H9 (cell line): Measurements from ENCODE around the gene RPS15. TPM values are rescaled to one million over a fixed set of nuclear protein-coding genes. Genes with fewer than 3 reads are reported as not detected.
"Not testable (repeated sequence)": the region's sequence is repeated elsewhere in the genome, so short reads cannot be mapped to it uniquely, and the experiment has no call there.

Source experiments
- DNase-seq: peaks from one replicate; pipeline ENCODE4 v3.0.0-alpha.2; 2017
- H2AFZ ChIP-seq: one replicate; pipeline ENCODE4 v1.6.1; 2013; ENCODE audit warnings: mild to moderate bottlenecking, low read length, control low read depth, moderate library complexity
- H2AK5ac ChIP-seq: 2 replicates; pipeline ENCODE4 v1.6.1; 2013; ENCODE audit warnings: low read length, control low read depth, mixed read lengths; ENCODE audit not compliant: insufficient read length
- H2BK120ac ChIP-seq: one replicate; pipeline ENCODE4 v1.6.1; 2013; ENCODE audit warnings: low read depth, mild to moderate bottlenecking, low read length, control low read depth, inconsistent platforms; ENCODE audit not compliant: poor library complexity, severe bottlenecking
- H2BK12ac ChIP-seq: 2 replicates; pipeline ENCODE4 v1.6.1; 2013; ENCODE audit warnings: low read length, control low read depth, mixed read lengths, low read depth; ENCODE audit not compliant: insufficient read length
- H2BK15ac ChIP-seq: 2 replicates; pipeline ENCODE4 v1.6.1; 2013; ENCODE audit warnings: low read depth, low read length, control low read depth
- H2BK20ac ChIP-seq: one replicate; pipeline ENCODE4 v1.6.1; 2013; ENCODE audit warnings: low read depth, mild to moderate bottlenecking, low read length, control low read depth, inconsistent platforms; ENCODE audit not compliant: poor library complexity, severe bottlenecking
- H2BK5ac ChIP-seq: 2 replicates; pipeline ENCODE4 v1.6.1; 2013; ENCODE audit warnings: low read length, control low read depth, mixed read lengths; ENCODE audit not compliant: insufficient read length
- H3K14ac ChIP-seq: 2 replicates; pipeline ENCODE4 v1.6.1; 2013; ENCODE audit warnings: low read length, control low read depth; ENCODE audit not compliant: insufficient read depth
- H3K18ac ChIP-seq: 2 replicates; pipeline ENCODE4 v1.6.1; 2013; ENCODE audit warnings: low read depth, mild to moderate bottlenecking, mixed read lengths, low read length, control low read depth; ENCODE audit not compliant: insufficient read length
- H3K23ac ChIP-seq: 2 replicates; pipeline ENCODE4 v1.6.1; 2013; ENCODE audit warnings: low read length, control low read depth, mixed read lengths, low read depth; ENCODE audit not compliant: insufficient read length
- H3K23me2 ChIP-seq: 2 replicates; pipeline ENCODE4 v1.6.1; 2013; ENCODE audit warnings: low read depth, mild to moderate bottlenecking, mixed read lengths, low read length, control low read depth; ENCODE audit not compliant: insufficient read length, poor library complexity, severe bottlenecking
- H3K27ac ChIP-seq: 2 replicates; pipeline ENCODE4 v1.5.1; 2013; ENCODE audit warnings: low read length, control low read depth, mixed read lengths, low read depth; ENCODE audit not compliant: insufficient read length
- H3K27me3 ChIP-seq: 2 replicates; pipeline ENCODE4 v1.6.1; 2013; ENCODE audit warnings: low read length, control low read depth, inconsistent platforms; ENCODE audit not compliant: insufficient read depth
- H3K4ac ChIP-seq: 2 replicates; pipeline ENCODE4 v1.6.1; 2013; ENCODE audit warnings: low read depth, mild to moderate bottlenecking, control low read depth, inconsistent platforms, low read length, moderate library complexity
- H3K4me1 ChIP-seq: 2 replicates; pipeline ENCODE4 v1.6.1; 2013; ENCODE audit warnings: low read length, control low read depth, inconsistent platforms; ENCODE audit not compliant: insufficient read depth
- H3K4me2 ChIP-seq: 2 replicates; pipeline ENCODE4 v1.6.1; 2013; ENCODE audit warnings: low read length, control low read depth, mixed read lengths; ENCODE audit not compliant: insufficient read length, insufficient read depth
- H3K56ac ChIP-seq: 2 replicates; pipeline ENCODE4 v1.6.1; 2013; ENCODE audit warnings: low read depth, mild to moderate bottlenecking, mixed read lengths, low read length, control low read depth; ENCODE audit not compliant: insufficient read length
- H3K79me1 ChIP-seq: 2 replicates; pipeline ENCODE4 v1.6.1; 2013; ENCODE audit warnings: low read depth, mild to moderate bottlenecking, moderate library complexity, low read length, control low read depth, inconsistent platforms; ENCODE audit not compliant: insufficient read depth, poor library complexity, severe bottlenecking
- H3K79me2 ChIP-seq: 2 replicates; pipeline ENCODE4 v1.6.1; 2013; ENCODE audit warnings: low read length, control low read depth, inconsistent platforms; ENCODE audit not compliant: insufficient read depth
- H3K9ac ChIP-seq: 2 replicates; pipeline ENCODE4 v1.6.1; 2013; ENCODE audit warnings: low read length, control low read depth, mixed read lengths; ENCODE audit not compliant: insufficient read length; ENCODE audit errors: extremely low read depth
- H3K9me3 ChIP-seq: one replicate; pipeline ENCODE4 v1.6.1; 2013; ENCODE audit warnings: low read depth, low read length, inconsistent platforms; ENCODE audit not compliant: control insufficient read depth
- H3T11ph ChIP-seq: one replicate; pipeline ENCODE4 v1.6.1; 2013; ENCODE audit warnings: mild to moderate bottlenecking, low read length, control low read depth, inconsistent platforms
- H4K20me1 ChIP-seq: one replicate; pipeline ENCODE4 v1.6.1; 2013; ENCODE audit not compliant: control insufficient read depth, insufficient read length, insufficient read depth
- H4K5ac ChIP-seq: 2 replicates; pipeline ENCODE4 v1.6.1; 2013; ENCODE audit warnings: low read depth, mild to moderate bottlenecking, mixed read lengths, low read length, control low read depth; ENCODE audit not compliant: insufficient read length
- H4K8ac ChIP-seq: replicated peaks from 2 replicates; pipeline ENCODE4 v1.6.1; 2013; ENCODE audit warnings: low read length, control low read depth, mixed read lengths, low read depth; ENCODE audit not compliant: insufficient read length
- H4K91ac ChIP-seq: 2 replicates; pipeline ENCODE4 v1.6.1; 2013; ENCODE audit warnings: low read depth, mild to moderate bottlenecking, moderate library complexity, mixed read lengths, low read length, control low read depth; ENCODE audit not compliant: insufficient read length
- H3K27ac Mint-ChIP-seq, 3 experiments: 2 replicates in 2 of 3; 3 replicates in 1 of 3; pipeline ENCODE4 v1.8.0; 2020 to 2021; ENCODE audit warnings: mixed read lengths in 3 of 3, mild to moderate bottlenecking in 1 of 3, moderate library complexity in 1 of 3
- H3K27me3 Mint-ChIP-seq: 2 replicates; pipeline ENCODE4 v1.8.0; 2021; ENCODE audit warnings: low read depth, mild to moderate bottlenecking, moderate library complexity, mixed read lengths
- H3K36me3 Mint-ChIP-seq, 3 experiments: 2 replicates in 2 of 3; 3 replicates in 1 of 3; pipeline ENCODE4 v1.8.0; 2020 to 2021; ENCODE audit warnings: low read depth in 3 of 3, mixed read lengths in 3 of 3; ENCODE audit not compliant: insufficient read depth in 1 of 3
- H3K4me1 Mint-ChIP-seq, 2 experiments: 2 replicates each; pipeline ENCODE4 v1.8.0; 2020; ENCODE audit warnings: mixed read lengths in 2 of 2
- H3K4me3 Mint-ChIP-seq, 2 experiments: 2 replicates in 1 of 2; 3 replicates in 1 of 2; pipeline ENCODE4 v1.8.0; 2020 to 2021; ENCODE audit warnings: mild to moderate bottlenecking in 2 of 2, mixed read lengths in 2 of 2, moderate library complexity in 1 of 2
- H3K9me3 Mint-ChIP-seq, 2 experiments: 2 replicates in 1 of 2; 3 replicates in 1 of 2; pipeline ENCODE4 v1.8.0; 2020; ENCODE audit warnings: mild to moderate bottlenecking in 2 of 2, mixed read lengths in 2 of 2, moderate library complexity in 1 of 2
- WGBS: extraction: QIAGEN DNeasy Blood & Tissue Kit; methylation state at CpG from one replicate; pipeline ENCODE4 v1.1.7; 2013; ENCODE audit warnings: missing lambda C conversion rate, low lambda C conversion rate, mixed read lengths; ENCODE audit not compliant: insufficient read length; ENCODE audit errors: extremely low coverage; 5-methylcytosine and 5-hydroxymethylcytosine counted together
- total RNA-seq: library from RNA; stranded (reverse); gene quantifications from 2 replicates; pipeline ENCODE4 v1.2.1, GENCODE V29; 2021
- TF ChIP-seq, protein P1 (sequence below): fragments of 200-600 bp; sonication (generic); conservative IDR thresholded peaks from 3 replicates; pipeline ENCODE4 v1.8.0; 2021; ENCODE audit warnings: antibody characterized with exemption, mild to moderate bottlenecking

The RPS15 gene
- total RNA-seq, 1 experiment from 2014 or later, result 1,628 TPM

DNA sequence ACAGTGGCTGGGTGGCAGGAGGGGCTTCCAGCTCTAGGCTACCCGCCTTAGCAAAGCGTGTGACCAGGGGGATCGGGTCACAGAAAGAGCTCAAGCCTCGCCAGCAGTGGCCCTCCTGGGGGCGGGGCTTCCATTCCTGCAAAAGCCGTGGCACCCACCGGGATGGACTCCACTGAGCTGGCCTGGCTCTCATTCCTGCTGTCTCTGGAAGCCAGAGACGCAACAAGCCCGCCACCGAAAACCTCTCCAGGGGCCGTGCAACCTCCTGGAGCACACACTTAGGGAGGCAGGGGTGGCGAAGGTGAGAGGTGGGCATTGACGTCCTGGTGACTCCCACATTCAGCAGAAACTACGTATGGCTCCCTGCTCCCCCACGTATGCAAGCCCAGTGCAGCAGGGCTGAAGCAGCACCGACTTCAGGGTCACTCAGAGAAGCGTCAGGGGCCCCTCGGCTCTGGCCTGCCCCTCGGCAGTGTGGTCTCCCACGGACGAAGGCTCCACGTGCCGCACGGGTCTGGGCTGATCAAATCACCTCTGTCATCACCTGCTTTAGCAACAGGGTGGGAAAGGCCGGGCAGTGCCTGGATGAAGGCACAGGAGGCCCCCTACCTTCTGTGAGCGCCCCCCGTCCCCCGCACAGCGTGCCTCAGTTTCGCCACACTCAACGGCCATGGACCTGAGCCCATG is 37.7 kb downstream of the RPS15 start:
- no CpG with 5 or more reads among the region's 31 CpGs for WGBS

DNA sequence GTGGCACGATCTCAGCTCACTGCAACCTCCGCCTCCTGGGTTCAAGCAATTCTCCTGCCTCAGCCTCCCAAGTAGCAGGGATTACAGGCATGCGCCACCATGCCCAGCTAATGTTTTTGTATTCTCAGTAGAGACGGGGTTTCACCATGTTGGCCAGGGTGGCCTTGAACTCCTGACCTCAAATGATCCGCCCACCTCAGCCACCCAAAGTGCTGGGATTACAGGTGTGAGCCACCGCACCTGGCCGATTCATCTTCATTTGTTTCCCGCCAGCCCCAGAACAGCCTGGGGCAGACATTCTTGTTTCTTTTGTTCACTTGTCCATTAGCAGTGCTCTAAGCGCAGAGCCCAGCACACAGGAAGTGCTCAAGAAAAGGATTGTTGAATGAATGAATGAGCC is 38.9 kb downstream of the RPS15 start:
- not testable (repeated sequence) for H4K91ac ChIP-seq, H3K9me3 ChIP-seq, H2AK5ac ChIP-seq, H4K20me1 ChIP-seq, H2BK20ac ChIP-seq, H3K14ac ChIP-seq, H3K4me2 ChIP-seq, H3K27me3 ChIP-seq, H3K9ac ChIP-seq, H3K79me1 ChIP-seq, H3K4me1 ChIP-seq, H2AFZ ChIP-seq, H2BK120ac ChIP-seq, H2BK12ac ChIP-seq, H4K5ac ChIP-seq, H2BK5ac ChIP-seq, H3K27ac Mint-ChIP-seq, H2BK15ac ChIP-seq, H4K8ac ChIP-seq, H3K56ac ChIP-seq, H3K9me3 Mint-ChIP-seq, H3K79me2 ChIP-seq, H3K18ac ChIP-seq, H3T11ph ChIP-seq, H3K27ac ChIP-seq, H3K23ac ChIP-seq, H3K23me2 ChIP-seq, H3K4ac ChIP-seq
- peaks cover 0 to 11% of the 10 kb centered on the region in 2 experiments; a peak in 2 of 4 replicates for H3K4me1 Mint-ChIP-seq
- H3K36me3 Mint-ChIP-seq, result peaks cover 5 to 13% (median 11%) of the 10 kb centered on the region in 3 experiments; a peak in 6 of 7 replicates
- DNase-seq, result peak; percentile 27
- peak overlapping the region; percentile 29 to 63; a peak in 3 of 5 replicates for H3K4me3 Mint-ChIP-seq
- WGBS, result no CpG with 5 or more reads among the region's 9 CpGs
- H3K27me3 Mint-ChIP-seq, result peaks cover 15% of the 10 kb centered on the region

More for the DNA sequence above, 37.7 kb downstream of the RPS15 start:
- H3K14ac ChIP-seq, result no peak overlapping the region
- H3K23ac ChIP-seq, result no peak overlapping the region
- no peak overlapping the region for H3K27ac Mint-ChIP-seq
- H4K5ac ChIP-seq, result no peak overlapping the region
- peaks cover 0 to 15% of the 10 kb centered on the region in 2 experiments; a peak in 2 of 4 replicates for H3K4me1 Mint-ChIP-seq
- no peak overlapping the region for H3K9ac ChIP-seq
- no peak overlapping the region for H2BK5ac ChIP-seq
- H3K18ac ChIP-seq, result no peak overlapping the region
- no peak overlapping the region for H2AFZ ChIP-seq
- no peak overlapping the region for H3K4me2 ChIP-seq
- no peaks in the 10 kb centered on the region for H3K9me3 ChIP-seq
- H2BK12ac ChIP-seq, result no peak overlapping the region
- H3K27me3 ChIP-seq, result peaks cover 6% of the 10 kb centered on the region; the same call in 1 of the 2 replicates
- peaks cover 3% of the 10 kb centered on the region for H4K20me1 ChIP-seq
- peak; percentile 20 for DNase-seq
- H3K56ac ChIP-seq, result no peak overlapping the region
- no peak overlapping the region for H4K91ac ChIP-seq
- no peaks in the 10 kb centered on the region for H3K4me1 ChIP-seq
- no peak overlapping the region for H4K8ac ChIP-seq
- no peak overlapping the region for H3K4ac ChIP-seq
- H3K36me3 Mint-ChIP-seq, result peaks cover 5 to 13% (median 11%) of the 10 kb centered on the region in 3 experiments; a peak in 6 of 7 replicates
- H2BK20ac ChIP-seq, result no peak overlapping the region
- no peaks in the 10 kb centered on the region for H3K79me1 ChIP-seq
- no peak overlapping the region for H3K27ac ChIP-seq
- H3K23me2 ChIP-seq, result peaks cover 3% of the 10 kb centered on the region
- H2BK15ac ChIP-seq, result no peak overlapping the region
- no peak overlapping the region for H3T11ph ChIP-seq
- no peaks in the 10 kb centered on the region for H3K9me3 Mint-ChIP-seq
- H3K4me3 Mint-ChIP-seq, result peak overlapping the region in 1 of 2 experiments; percentile 35; a peak in 1 of 5 replicates
- peaks cover 26% of the 10 kb centered on the region for H3K27me3 Mint-ChIP-seq
- no peak overlapping the region for H2AK5ac ChIP-seq
- H2BK120ac ChIP-seq, result no peak overlapping the region
- TF ChIP-seq, protein P1, sequence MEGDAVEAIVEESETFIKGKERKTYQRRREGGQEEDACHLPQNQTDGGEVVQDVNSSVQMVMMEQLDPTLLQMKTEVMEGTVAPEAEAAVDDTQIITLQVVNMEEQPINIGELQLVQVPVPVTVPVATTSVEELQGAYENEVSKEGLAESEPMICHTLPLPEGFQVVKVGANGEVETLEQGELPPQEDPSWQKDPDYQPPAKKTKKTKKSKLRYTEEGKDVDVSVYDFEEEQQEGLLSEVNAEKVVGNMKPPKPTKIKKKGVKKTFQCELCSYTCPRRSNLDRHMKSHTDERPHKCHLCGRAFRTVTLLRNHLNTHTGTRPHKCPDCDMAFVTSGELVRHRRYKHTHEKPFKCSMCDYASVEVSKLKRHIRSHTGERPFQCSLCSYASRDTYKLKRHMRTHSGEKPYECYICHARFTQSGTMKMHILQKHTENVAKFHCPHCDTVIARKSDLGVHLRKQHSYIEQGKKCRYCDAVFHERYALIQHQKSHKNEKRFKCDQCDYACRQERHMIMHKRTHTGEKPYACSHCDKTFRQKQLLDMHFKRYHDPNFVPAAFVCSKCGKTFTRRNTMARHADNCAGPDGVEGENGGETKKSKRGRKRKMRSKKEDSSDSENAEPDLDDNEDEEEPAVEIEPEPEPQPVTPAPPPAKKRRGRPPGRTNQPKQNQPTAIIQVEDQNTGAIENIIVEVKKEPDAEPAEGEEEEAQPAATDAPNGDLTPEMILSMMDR, result no peak
- no peaks in the 10 kb centered on the region for H3K79me2 ChIP-seq
